UCSD-AML1 (cell line): Measurements from ENCODE around the gene LAMA4.
"Not testable (repeated sequence)": the region's sequence is repeated elsewhere in the genome, so short reads cannot be mapped to it uniquely, and the experiment has no call there.

ENCODE experiments used
- DNase-seq: peaks from one replicate; lab custom pipeline; 2025; ENCODE audit not compliant: unreplicated experiment; lab: John Stamatoyannopoulos, UW

The LAMA4 gene

DNA sequence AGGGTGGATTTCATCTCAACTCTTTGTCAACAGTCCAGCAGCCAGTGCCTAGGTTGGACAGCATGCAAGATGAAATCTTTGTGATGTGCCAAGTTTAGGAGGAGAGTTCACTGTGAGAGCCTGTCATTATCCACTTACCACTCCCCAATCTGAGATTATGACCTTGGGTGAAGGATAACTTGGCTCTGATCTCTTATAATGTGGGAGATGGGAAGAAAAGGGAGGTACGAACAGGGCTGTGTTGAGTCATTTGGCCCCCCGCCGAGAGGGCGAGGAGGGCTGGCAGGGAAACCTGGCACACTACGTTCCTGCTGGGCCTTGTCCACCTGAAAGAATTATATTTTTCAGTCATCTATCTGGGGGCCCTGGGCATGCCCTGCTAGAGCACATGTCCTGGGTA lies 35.8 kb downstream of the LAMA4 start:
- DNase-seq: no peak

DNA sequence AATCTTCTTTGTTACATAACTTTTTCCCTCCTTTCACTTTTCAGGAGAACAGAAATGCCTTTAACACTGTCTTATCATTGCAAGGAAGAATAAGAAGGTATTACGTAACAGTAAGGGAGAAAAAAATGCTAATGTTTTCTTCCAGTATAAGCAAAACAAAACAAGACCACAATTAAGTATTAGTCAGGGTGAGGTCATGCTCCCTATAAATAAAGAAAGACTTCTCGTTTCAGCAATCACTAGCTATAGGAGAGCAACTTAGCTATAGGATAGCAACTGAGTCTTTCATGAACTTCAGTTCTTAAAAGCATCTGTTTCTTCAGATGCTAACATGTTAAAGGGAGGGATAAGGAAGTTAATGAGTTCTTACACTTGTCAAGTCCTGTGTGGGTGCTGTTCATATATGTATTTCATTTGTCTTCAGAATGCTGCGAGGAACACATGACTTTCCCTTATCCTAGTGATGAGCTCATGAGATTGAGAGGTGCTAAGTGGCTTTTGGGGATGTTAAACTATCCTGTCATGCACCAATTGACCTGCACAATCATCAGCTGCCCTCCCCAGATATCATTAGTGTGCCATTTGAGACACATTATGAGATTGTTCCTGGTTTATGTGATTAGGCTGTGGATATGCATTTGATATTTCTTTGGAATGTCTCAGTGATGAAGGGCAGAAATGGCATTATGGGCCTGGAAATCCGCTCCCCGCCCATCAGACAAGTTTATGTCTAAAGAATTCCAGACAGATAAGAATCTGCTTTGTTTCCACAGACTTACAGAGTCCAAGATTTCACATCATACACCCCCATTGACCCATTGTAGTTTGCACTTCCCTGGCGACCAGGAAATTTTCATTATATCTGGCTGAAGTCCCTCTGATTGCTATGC lies 37.5 kb downstream of the LAMA4 start:
- DNase-seq: no peak

DNA sequence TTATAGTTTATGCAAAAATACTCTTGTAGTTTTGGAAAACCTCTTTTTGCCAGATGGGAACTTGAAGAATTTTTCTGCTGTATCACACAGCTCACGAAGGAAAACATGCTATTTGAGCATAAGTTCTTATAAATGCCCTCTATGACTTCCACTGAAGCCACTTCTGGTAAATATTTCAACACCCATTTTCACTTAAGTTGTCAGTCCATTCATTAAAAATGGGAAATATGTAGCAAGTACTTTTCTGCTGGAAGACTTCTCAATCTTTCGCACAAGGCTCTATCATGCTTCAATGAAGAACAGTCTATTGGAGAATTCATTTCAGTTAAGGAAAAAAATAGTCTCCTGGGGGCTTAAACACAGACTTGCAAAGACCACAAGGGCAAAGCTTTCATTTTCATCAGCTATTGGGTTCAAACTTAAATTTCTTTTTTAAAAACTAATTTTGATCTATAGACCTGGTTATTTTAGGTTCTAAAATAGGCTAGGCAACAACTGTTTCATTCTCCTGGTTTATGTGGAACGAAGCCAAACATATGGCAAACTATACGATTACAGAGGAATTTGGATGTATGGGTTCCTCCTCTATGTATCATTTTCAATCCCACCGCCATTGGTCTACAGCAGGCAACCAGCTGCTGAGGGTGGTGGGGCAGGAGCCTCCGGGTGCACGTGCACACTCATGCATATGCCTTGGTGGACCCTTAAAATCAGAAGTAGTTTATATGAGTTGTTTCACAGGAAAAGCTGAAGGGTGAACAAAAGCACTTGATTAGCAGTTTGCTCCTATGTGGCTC lies 38.7 kb downstream of the LAMA4 start:
- DNase-seq: no peak

DNA sequence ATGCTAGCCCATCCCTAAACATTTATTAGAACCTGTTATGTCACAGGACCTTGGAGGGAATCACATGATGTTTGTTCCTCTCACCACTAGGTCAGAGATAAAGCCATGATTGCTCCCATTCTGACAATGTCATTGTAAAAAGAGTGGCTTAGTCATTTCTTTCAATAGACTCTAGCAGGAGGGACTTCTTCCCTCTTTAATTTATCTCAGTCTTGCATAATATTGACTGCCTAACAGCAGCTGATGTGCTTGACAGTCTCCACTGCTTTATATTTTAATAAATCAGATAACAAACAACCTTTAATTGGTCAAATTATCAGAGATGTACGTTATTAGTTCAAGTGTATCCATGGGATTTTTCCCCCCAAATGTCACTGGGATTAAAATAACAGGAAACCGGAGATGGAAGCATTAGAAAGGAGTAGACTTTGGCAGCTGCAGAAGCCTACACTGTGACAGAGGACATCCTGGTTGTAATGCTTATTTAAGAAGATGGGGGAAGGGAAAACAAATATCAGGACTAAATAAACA lies 39.6 kb downstream of the LAMA4 start:
- no peak for DNase-seq

GRCh38 chr6:112210852-112211251 lies 43.5 kb downstream of the LAMA4 start:
- DNase-seq: no peak

- DNase-seq: no peak
Observed at GRCh38 chr6:112209131-112209530, 45.2 kb downstream of the LAMA4 start.

- no peak for DNase-seq
Observed at GRCh38 chr6:112207776-112208175, 46.6 kb downstream of the LAMA4 start.

DNA sequence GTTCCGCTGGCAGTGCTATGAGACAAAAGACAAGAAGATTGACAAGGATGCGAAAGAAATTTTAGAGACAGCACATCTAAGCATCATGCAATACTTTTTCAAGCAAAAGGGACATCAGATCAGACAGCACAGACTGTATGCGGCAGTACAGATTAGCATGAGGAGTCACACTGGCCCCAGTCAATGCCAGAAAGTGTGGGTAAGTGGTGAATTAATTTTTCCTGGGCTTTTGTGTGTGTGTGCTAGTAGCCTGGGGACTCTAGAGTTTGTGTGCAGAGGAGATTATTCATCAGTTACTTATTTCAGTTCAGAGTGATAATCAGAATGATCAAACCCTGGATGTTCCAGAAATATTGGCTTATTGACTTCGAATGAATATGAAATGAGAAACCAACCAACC lies 47.2 kb downstream of the LAMA4 start:
- DNase-seq: no peak

DNA sequence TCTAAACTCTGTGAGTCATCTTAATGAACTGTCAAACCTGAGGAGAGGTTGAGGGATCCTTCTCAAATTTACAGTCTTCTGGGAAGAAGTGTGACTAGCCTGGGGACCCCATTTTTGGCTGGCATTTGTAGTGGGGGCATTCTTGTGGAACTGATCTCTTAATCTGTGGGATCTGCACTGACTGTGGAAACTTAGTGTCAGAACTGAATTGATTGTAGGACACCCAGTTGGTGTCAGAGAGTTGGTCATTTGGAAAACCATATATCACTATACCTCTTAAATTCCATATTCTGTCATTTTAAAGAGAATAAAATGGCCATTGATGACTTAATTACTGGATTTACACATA lies 48.3 kb downstream of the LAMA4 start:
- no peak for DNase-seq

DNA sequence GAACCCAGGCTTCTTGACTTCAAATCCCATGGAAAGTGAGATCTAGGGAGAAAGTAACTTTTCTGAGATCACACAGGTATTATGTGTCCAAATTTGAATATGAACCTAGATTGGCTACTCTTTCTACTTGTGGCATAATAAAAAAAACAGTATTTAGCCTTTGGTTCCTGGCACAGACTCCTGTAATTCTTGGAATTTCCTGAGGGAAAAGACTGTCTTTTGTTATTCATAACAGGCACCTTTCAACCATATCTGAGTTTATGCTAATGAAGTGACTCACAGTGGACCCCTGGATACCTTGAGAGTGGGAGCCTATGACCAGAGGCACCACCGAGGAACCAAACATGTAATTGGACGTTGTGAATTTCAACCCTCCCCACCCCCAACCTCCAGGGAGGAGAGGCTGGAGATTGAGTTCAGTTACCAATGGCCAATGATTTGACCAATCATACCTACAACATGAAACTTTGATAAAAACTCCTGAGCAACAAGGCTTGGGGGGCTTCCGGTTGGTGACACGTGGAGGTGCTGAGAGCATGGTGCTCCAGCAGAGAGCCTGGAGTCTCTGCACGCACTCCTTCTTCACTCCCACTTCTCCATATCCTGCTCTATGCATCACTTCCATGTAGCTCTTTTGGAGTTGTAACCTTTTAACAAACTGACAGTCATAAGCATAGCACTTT lies 48.8 kb downstream of the LAMA4 start:
- no peak for DNase-seq

GRCh38 chr6:112204350-112204706 lies 50.0 kb downstream of the LAMA4 start:
- no peak for DNase-seq

GRCh38 chr6:112203577-112204349 lies 50.6 kb downstream of the LAMA4 start:
- no peak for DNase-seq

- no peak for DNase-seq
Observed at GRCh38 chr6:112202639-112203341, 51.6 kb downstream of the LAMA4 start.

- not testable (repeated sequence) for DNase-seq
Observed at GRCh38 chr6:112200185-112200914, 54.0 kb downstream of the LAMA4 start.

DNA sequence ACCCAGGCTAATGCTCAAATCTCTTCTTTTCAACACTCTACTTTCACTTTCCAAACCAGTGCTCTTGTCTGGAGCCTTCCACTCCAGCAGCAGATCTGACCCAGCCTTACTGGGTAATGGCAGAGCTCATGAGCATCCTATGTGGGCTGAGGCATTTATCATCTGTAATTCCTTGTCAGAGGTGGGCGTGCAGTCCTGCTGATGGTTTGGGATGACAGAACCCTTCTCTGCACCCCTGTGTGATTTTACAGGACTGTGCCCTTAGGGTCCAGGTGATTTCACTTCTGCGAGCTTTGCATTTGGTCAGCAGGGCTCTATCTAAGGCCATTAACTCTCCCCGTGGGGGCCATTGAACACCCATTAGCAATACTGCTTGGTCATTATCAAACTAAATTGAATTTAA lies 55.4 kb downstream of the LAMA4 start:
- DNase-seq: no peak

DNA sequence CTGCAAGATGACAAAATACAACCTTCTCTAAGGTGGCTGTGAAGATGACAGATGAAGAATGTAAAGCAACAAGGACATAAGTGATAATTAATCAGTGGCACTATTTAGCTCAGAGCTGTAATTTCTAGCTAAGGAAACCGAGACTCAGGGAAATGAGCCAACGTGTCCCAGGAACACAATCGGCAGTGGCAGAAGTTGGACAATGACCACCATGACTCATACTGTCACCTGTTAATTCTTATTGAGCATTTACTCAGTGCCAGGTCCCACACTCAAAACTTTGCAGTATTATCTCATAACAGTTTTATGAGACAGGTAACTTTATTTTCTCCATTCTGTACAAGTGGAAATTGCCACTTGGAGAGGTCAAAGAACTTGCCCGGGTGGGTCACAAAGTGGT lies 55.8 kb downstream of the LAMA4 start:
- DNase-seq: no peak

GRCh38 chr6:112197636-112198035 lies 56.7 kb downstream of the LAMA4 start:
- no peak for DNase-seq

GRCh38 chr6:112196306-112196705 lies 58.1 kb downstream of the LAMA4 start:
- no peak for DNase-seq

GRCh38 chr6:112195166-112195565 lies 59.2 kb downstream of the LAMA4 start:
- no peak for DNase-seq

- DNase-seq: no peak
Observed at GRCh38 chr6:112194511-112194910, 59.9 kb downstream of the LAMA4 start.
